Cardiac fibroblast (primary cell): ENCODE measurements around the gene CLINT1.
A peak's percentile ranks its signal among the peaks of the same experiment; 100 is the strongest.

Source experiments
- DNase-seq, 2 donors: peaks; one replicate each; pipeline versions ENCODE4 v3.0.0 to v3.0.0-alpha.2; 2010; ENCODE audit warnings: low read depth in 2 of 2
- H3K4me3 ChIP-seq, 2 donors: replicated peaks in 1 of 2; 1 replicate in 1 of 2; 2 replicates in 1 of 2; pipeline ENCODE4 v1.5.1; 2011; ENCODE audit warnings: low read depth in 2 of 2, low read length in 2 of 2, mild to moderate bottlenecking in 2 of 2, moderate library complexity in 1 of 2
- CTCF ChIP-seq: IDR thresholded peaks from one replicate; pipeline ENCODE4 v1.5.1; 2011; ENCODE audit warnings: low read depth, mild to moderate bottlenecking, low read length, inconsistent platforms

Gene CLINT1

GRCh38 chr5:157874861-157875260, 15.9 kb upstream of the CLINT1 start:
- no peak for DNase-seq
- H3K4me3 ChIP-seq: no peak overlapping the region
- no peak for TF ChIP-seq CTCF

- no peak overlapping the region for H3K4me3 ChIP-seq
- TF ChIP-seq CTCF: no peak
- DNase-seq: peak; percentile 59 to 86
Observed at GRCh38 chr5:157870837-157871834, 12.2 kb upstream of the CLINT1 start.

- no peak for TF ChIP-seq CTCF
Observed at GRCh38 chr5:157867751-157868387, 8.9 kb upstream of the CLINT1 start.

GRCh38 chr5:157866536-157866935, 7.6 kb upstream of the CLINT1 start:
- no peak overlapping the region for H3K4me3 ChIP-seq
- TF ChIP-seq CTCF: no peak
- no peak for DNase-seq

More at GRCh38 chr5:157867751-157868387, 8.9 kb upstream of the CLINT1 start:
- no peak for DNase-seq
- no peak overlapping the region for H3K4me3 ChIP-seq

GRCh38 chr5:157865781-157866180, 6.8 kb upstream of the CLINT1 start:
- no peak for TF ChIP-seq CTCF
- H3K4me3 ChIP-seq: no peak overlapping the region
- DNase-seq: peak in 1 of 2 donors; percentile 17

- no peak for DNase-seq
- TF ChIP-seq CTCF: no peak
- no peak overlapping the region for H3K4me3 ChIP-seq
Observed at GRCh38 chr5:157864067-157864466, 5.1 kb upstream of the CLINT1 start.
